HG03064 (cell line): Measurements from ENCODE around the gene PTP4A2.
A peak's percentile ranks its signal among the peaks of the same experiment; 100 is the strongest.

Experiments used
- ATAC-seq: cut with Tn5 transposase; IDR thresholded peaks from one replicate; pipeline ENCODE4 v1.9.1; 2021; ENCODE audit warnings: low read depth; ENCODE audit not compliant: unreplicated experiment

PTP4A2 gene

DNA sequence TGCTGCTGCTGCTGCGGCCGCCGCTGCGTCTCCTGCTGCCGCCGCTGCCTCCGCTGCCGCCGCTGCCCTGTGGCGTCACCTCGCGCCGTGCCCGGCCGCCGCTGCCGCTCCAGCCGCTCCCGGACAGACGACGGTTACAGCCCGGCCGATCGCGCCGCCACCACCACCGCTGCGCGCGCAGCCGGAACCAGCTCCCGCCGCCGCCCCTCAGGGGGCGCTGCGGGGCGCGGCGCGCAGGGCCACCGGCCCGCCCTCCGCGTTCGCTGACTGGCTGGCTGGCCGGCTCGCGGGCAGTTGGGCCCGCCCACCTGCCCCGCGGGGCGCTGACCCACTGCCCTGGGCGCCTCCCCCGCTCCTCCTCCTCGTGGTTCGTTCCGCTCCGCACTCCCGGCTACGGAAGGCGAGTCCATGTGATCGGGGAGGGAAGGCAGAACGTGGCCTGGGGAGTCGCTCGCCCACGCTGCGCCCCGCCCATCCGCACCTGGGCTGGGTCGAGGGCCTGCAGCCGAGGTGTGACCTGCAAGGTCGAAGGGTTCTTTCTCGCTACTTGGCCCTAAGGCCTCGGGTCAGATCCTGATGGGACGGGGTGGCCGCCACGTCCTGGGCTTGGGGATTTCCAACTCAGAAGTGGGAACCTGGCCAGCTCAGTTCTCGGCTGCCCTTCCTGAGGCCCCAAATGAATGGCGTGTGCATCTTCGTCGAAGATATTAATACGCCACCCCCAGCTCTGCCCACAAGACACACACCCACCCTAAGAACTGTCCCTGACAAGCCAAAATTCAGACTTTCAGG, at the start of gene PTP4A2:
PTP4A2 (minus strand) TSS at position 185 of the 792 bp plus-strand sequence. CDS start 19,303 bp downstream, outside the sequence.
- ATAC-seq, result peak; percentile 64

DNA sequence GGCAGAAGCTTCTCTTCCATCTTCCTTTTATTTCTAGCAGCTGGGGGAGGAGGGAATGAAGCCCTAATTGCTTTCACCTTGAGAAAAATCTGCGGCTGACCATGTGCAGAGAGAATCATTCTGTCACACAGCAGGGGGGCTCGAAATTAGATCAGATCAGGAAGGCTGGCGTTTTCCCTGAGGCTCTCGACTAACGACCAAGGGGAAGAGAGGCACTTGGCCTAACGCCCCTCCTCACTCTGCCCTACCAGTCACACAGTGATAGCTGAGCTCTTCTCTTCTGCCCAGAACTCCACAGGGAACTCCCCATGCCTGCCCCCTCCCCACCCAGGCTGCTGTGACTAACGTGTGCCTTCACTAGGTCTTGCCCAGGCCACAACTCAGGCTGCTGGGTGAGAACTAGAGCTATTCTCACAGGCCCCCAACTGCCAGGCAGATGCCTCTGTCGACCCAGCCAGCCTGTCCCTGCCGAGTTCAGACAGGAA, 49.0 kb upstream of the PTP4A2 start:
- ATAC-seq, result no peak

DNA sequence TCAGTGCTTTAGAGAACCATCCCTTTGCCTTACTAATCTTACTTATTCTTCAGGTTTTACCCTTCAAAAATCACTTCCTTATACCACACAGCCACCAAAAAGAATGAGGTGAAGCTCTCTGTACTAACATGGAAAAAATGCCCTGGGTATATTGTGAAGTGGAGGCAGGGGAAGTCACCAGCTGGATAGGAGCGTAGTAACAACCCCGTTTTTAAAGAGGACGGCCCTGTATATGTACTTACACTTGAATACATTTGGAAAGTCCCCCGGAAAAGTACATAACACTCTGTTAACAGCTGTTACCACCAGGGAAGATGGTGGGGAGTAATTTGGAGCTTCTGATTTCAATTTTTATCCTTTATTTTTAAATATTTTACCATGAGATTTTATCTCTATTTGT, 47.3 kb upstream of the PTP4A2 start:
- no peak for ATAC-seq

DNA sequence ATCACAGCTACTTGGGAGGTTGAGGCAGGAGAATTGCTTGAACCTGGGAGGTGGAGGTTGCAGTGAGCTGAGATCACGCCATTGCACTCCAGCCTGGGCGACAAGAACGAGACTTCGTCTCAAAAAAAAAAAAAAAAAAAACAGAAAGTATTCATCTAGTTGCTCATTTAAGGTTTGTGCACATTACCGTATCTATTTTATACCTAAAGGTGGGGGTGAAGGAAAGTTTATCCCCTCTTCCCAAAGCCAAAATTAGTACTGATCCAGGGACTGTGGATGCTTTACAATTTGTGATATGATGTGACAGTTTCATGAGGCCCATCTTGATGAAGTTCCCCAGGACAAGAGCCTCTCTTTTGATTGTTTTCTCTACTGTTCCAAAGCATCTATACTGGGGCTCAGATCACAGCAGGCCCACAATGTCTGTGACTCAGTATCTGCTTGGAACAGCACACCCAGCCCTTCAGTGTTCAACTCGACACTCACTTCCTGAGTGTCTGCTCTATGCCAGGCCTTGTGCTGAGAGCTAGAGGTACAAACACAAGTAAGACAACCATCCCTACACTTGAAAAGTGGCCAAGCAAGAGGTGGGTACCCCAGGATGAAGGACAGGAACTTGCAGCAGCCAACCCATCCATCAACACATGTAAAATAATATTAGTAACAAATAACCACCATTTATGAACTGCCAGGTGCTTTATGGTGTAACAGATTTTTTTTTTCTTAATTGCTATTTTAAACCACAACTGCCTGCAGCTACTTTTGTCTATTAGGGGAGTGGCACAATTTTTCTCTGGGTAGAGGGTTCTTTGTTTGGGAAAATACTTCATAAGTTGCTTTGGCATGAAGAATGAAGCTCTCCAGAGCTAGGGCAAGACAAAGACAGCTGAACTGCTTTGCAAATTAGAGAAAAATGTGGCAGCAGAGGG, 46.5 kb upstream of the PTP4A2 start:
- ATAC-seq, result no peak

DNA sequence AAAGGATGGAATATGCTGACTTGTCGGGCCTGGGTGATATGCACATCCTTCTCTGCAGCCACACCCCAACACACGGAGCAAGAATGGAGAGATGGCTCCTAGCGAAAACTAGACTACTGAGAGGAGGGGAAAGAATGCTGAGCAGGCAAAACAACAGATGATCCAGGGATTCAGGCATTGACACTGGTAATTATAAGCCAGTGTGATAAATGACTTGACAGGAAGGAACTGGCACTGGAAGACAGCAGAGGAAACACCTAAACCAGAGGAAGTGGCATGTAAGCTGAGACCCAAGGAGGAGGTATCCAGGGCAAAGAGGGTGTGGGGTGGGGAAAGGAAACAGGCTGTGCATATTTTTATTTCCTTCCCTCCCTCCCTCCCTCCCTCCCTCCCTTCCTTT, 43.8 kb upstream of the PTP4A2 start:
- no peak for ATAC-seq

DNA sequence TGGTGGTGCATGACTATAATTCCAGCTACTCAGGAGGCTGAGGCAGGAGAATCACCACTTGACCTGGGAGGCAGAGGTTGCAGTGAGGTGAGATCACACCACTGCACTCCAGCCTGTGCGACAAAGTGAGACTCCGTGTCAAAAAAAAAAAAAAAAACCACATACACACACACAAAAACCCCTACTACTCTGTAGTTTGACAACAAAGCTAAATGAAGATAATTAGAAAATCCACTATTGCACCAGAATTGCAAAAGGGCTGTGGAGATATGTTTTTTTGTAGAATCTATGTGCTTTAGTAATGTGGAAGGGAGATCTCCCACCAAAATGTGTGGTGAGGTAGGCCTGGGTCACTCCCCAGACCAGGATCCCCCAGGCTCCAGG, 43.3 kb upstream of the PTP4A2 start:
- no peak for ATAC-seq

DNA sequence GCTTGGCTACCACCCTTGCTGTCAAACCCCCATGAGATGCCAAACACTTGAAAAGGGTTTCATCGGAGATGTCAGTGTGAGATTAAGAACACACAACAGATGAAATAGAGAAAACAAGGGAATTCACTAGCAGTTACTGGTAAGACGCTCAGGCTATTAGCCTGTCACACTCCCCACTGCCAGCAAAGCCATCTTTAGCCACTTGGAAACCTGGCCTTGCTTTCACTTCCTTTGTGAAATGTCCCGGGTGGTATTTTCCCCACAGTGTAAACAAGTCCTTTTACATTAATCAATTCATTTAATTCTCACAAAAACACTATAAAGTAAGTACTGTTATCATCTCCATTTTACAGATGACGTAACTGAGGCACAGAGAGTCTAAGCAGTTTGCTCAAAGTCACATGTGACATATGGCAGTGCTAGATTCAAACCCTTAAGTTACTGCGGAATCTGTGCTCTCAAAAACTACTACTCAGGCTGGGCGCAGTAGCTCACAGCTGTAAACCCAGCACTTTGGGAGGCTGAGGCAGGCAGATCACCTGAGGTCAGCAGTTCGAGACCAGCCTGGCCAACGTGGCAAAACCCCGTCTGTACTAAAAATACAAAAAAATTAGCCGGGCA, 42.8 kb upstream of the PTP4A2 start:
- ATAC-seq, result no peak

DNA sequence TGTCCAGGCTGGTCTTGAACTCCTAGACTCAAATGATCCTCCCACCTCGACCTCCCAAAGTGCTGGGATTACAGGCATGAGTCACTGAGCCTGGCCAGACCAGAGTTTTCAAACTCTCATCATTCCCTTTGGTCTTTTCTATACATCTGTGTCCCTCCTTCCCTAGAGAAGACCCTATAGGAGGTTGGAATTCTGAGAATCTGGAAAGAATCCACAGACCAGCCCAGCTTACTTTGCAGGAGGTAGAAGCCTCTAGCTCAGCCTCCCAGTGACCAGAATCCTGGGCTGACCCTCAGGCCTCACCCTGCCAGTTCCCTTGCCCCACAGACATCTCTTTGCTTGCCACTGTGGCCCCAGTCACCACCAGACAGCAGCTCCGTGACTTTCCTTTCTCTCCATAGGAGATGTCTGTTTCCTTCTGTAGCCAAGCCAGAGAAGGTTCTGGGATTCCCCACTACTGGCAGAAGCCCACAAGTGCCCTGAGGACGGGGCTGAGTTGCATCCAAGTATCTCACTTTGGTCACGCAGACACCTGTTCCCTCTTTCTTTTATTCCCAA, 40.8 kb upstream of the PTP4A2 start:
- no peak for ATAC-seq

DNA sequence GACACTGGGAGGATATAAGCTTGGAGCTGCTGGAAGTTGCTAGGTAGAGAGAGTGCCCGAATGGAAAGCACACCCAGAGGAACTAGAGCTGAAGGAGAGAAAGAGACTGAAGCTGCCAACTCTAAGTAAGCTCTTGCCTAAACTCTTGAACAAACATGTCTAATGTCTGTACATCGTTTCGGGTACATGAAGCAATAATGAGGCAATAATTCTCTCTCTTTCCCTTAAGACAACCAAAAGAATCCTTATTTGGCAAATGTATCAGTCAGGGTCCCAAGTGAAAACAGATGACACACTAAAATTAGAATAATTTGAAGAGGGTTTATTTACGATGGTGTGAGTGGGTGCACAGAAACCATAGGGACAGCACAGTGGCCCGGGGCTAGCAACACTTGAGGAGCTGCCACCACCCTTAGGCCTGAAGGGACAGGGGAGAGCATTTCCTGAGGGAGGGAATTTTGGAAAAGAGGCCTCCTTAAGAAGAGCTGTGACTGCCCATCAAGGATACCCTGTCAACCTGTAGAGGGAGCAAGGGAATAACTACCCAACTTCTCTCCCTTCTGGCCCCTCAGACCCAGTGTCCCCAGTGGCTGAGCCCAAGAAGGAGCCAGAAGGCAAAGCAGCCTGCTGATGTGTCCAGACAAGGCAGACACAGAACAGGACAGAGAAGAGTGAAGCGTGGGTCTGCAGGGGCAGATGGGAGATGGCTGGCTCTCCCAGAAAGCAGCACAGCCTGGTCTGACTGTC, 39.4 kb upstream of the PTP4A2 start:
- ATAC-seq, result no peak

DNA sequence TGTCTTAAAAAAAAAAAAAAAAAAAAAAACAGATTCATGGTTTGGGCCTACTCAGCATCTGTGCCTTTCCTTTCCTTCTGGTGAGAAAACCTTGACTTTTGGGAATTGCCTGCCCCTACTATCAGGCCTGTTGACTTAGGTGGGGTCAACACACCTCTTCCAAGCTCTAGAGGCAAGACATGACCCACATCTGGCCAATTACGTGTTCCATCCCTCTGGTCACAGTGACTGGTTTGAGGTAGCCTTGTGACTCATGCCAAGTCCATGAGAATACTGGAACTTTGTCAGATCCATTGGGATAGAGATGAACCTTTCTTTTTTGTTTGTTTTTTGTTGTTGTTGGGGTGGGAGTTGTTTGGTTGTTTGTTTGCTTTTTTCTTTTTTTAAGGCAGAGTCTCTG, 38.2 kb upstream of the PTP4A2 start:
- no peak for ATAC-seq

DNA sequence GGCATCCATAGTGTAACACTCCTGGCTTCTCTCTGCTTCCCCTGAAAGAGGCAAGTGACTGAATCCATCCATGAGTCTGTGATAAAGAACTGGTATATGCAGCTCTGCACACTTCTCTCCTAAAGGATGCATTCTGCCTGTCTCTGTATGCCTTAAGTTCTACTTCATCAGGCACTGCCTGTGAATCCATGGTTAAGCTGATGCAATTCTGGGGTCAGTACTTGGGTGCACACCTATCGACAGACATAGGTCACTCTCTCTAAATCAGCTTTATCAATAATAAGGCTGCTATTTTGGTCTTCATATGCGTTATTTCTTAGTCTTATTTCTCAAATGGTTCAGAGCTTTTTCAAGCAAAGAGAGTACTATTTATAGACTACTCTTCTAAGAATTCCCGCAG, 32.7 kb upstream of the PTP4A2 start:
- no peak for ATAC-seq

DNA sequence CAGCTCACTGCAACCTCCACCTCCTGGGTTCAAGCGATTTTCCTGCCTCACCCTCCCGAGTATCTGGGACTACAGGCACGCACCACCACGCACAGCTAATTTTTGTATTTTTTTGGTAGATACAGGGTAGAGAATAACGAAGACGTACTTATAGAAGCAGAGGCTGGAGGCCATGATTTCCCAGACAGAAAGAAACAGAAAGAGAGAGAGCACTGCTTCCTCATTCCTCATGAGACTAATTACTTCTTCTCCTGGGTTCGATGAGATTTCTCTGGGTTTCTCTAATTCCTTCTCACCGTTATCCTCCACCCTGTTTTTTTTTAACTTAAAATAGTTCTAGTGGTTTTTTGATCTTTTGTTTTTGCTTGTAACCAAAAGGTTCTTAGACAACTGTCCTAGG, 23.4 kb upstream of the PTP4A2 start:
- no peak for ATAC-seq

DNA sequence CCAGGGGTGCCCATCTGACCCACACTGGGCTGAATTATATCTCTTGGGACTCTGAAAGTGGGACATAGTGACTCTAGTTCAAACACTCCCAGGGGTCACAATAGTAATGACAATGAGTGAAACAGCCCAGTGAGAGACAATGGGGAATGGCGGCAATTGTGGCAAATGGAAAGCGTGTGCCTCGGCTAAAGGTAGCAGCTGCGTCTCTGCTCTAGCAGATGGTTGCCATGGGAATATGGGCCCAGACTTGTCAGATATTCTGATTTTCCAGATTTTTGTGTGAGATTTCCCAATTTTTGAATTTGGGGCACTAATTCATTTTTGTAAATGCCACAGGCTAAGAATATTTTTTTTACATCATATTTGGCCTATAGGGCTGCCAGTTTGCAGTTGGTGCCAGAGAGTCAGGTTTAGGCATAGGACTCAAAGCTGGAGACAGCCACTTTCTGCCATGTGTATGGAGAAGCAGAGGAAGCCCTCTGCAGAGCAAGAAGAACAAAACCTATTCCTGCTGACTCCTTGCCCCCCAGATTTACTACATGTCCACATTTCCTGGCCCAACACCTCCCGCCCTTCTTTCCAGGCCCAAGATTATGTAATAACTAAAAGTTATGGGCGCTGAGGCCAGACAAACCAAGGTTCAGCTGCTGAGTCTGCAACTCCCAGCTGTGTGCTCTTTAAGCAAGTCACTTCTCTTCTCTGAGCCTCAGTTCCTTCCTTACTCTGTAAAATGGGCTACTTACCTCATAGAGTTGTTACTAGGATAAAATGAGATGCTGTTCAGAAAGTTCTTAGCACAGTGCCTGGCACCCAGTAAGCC, 21.6 kb upstream of the PTP4A2 start:
- no peak for ATAC-seq

DNA sequence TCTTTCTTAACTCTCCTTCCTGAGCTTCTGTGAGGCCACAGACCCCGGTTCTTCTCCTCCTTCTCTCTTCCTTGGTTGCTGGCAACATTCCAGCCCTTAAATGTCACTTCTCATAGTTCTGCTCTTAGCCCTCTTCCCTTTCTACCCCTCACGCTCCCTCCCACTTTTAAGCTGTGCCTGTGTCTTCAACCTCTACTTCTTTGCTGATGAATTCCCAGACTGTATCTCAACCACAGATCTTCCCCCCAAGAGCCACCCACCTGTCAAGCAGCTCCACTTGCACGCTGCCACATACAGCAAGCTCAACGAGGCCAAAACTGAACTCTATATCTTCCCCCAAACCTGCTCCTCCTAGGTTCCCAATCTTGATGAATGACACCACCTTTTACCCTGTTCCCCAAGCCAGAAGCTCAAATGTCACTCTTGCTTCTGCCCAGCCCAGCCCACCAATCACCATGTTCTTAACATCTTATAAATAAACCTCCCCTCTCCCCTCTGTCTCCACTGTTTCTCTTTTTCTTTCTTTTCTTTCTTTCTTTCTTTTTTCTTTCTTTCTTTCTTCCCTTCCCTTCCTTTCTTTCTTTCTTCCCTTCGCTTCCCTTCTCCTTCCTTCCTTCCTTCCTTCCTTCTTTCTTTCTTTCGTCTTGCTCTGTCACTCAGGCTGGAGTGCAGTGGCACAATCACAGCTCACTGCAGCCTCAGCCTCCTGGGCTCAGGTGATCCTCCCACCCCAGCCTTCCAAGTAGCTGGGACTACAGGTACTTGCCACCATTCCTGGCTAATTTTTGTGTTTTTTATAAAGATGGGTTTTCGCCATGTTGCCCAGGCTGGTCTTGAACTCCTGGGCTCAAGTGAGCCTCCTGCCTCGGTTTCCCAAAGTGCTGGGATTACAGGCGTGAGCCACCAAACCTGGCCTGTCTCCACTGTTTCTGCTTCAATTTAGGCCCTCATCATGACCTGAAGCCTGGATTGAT, 19.8 kb upstream of the PTP4A2 start:
- no peak for ATAC-seq

DNA sequence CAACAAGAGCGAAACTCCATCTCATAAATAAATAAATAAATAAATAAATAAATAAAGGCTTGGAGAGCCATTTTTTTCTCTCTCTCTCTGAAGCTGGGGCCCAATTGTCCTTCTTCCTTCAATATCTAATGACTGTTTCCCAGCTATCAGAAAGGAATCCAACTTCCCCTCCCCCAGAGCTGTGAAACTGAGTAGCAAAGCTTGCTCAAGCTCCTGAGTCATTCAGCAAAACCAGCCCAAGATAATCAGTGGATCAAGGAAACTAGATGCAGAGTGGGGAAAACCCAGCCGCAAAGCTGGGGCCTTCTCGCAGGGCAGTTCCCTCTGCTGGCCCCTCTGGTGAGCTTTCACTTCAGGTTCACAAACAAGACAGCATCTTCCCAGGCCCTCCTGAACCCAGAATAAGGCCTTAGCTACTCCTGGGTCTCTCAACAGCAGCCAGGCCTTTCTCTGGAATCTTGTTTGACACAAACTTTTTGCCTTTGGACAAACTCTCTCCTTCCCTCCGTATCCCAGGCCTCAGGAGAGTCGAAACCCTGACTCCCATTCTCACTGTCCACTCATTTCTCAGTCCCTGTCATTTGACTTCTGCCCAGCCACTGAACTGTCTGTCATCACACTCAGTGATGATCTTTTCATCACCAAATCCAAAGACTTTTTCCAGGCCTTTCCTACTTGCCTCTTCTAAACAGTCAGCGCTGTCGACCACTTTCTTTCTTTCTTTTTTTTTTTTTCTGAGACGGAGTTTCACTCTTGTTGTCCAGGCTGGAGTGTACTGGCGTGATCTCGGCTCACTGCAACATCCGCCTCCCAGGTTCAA, 18.0 kb upstream of the PTP4A2 start:
- peak; percentile 64 for ATAC-seq

DNA sequence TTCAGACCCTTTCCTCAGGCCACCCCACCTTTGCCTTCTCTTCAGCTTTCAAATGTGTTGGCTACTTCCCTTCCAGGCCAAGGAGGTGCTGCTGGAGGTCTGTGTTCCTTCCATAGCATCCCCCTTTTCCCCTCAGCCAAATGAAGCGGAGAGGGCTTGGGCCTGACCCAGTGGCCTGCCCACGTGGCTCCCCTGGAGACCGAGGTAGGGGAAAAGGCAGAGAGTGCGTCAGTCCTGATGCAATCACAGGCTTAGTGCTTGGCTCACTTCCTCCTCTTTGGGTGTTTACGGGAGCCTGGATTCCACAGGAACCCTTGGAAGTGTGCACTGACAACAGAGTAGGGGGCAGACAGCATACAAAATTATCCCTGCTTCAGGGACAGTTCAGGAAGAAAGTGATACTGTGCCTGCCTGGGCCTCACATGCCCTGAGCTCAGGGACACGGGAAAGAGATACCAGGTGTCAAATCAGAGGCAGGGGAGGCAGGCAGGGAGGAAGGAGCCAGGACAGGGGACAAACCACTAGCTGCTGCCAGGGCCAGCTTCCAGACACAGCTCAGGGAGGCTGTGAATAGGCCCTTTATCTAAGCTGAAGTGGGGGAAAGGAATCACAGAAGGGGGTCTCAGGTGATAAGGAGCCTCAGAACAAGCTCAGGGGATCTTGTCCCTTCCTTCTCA, 16.6 kb upstream of the PTP4A2 start:
- ATAC-seq, result no peak

DNA sequence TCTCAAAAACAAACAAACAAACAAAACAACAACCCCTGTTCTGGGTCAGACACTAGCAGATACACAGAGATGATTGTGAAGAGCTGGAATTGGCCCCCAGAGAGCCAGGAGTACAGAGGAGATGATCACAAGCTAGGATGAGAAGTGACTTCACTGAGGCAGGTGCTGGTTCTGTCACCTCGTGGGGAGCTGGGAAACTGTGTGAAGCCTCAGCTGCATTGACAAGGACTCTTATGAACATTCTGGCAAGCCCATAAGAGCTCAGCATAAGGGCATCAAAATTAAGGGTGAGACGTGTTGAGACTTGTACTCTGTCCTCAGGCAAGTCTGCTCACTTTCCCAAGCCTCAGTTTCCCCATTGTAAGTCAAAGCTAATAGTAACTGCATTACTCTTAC, 14.7 kb upstream of the PTP4A2 start:
- ATAC-seq, result no peak
